HPDE6-E6E7 (cell line): ENCODE data around the gene NEGR1.

Experiments
- DNase-seq: peaks from one replicate; pipeline ENCODE4 v3.0.0; 2011; ENCODE audit warnings: missing footprints; ENCODE audit errors: extremely low spot score

Gene NEGR1

GRCh38 chr1:71362691-71363090 is 919.6 kb downstream of the NEGR1 start:
- DNase-seq: no peak

DNA sequence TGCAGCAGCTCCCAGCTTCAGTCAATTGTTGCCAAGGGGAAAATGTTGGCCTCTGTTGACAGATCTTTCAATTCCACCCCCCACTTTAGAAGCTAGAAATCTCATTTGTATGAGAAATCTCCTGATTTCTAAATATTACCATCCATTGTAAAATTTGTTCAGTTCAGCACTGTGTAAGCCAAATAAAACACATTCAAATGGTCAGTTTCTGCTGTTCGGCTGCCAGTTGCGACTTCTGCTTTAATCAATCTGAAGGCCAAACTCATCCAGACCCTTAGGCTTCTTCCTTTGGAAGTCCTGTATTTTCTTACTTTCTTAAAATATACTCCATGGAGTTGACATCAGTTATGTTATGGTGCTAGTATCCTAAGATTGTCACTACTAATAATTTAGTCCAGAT is 920.3 kb downstream of the NEGR1 start:
- DNase-seq: no peak

DNA sequence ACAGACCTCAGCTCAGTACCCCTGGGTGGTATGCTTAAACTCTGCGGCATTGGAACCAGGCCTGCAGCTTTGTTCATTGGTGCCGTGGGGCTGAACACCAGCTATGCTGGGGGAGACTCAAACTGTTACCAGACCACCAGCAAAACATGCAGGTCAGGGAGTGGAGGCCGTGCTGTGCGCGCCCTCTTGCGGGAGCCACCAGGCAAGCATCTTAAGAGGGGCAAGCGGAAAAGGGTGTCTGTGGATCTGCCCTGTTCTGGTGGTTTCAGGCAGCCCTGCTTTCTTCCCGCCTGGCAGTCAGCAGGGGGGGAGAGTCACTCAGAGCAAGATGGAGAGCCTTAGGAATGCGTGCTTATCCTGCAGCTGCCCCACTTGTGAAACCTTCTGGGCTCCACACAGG is 924.6 kb downstream of the NEGR1 start:
- DNase-seq: no peak

GRCh38 chr1:71351438-71351837 is 930.9 kb downstream of the NEGR1 start:
- DNase-seq: no peak

DNA sequence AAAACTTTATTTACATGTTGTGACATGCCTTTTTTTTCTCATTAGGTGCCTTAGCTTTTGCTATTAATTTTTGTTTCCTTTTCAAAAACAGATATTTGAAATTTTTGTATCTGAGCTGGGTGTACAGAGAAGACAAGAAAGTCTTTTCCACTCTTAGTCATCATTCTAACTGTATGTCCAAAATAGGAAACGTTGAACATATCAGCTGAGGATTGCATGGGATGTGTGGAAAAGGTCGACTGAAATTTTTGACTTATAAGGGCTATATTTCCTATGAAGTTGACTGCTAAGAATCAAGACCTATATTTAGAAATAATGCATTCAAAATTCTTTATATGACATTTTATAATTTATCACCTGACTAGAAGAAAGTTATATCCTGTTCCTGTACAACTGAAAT is 931.5 kb downstream of the NEGR1 start:
- no peak for DNase-seq

DNA sequence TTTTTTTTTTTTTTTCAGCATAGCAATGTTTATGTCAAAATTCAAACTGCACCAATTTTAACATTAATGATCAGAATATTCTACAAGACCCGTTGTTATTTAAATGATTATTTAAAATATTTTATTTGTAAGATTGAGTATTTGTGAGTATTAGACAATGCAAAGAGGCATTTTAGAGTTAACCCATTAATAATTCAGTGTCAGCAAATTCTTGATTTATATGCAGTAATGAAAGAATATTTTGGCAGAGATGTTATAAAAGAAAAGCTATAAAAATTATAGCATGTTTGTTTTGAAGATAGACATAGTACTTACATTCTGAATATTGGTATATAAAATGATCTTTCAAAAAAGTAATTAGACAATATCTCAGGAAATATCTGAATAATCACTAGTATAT is 932.0 kb downstream of the NEGR1 start:
- DNase-seq: no peak
